Fibroblast of the aortic adventitia (primary cell): Measurements from ENCODE around the gene DMBX1. TPM values are rescaled to one million over a fixed set of nuclear protein-coding genes. Genes with fewer than 3 reads are reported as not detected.

Source experiments
- DNase-seq: peaks from one replicate; pipeline ENCODE4 v3.0.0-alpha.2; 2010; ENCODE audit warnings: low read depth
- H3K4me3 ChIP-seq: 2 replicates; pipeline ENCODE4 v1.5.1; 2011; ENCODE audit warnings: low read depth, mild to moderate bottlenecking, control low read depth, low read length, moderate library complexity
- total RNA-seq: library from RNA; depleted of rRNA; stranded (reverse); fragments of >200 nt; gene quantifications from 2 replicates; pipeline ENCODE4 v1.2.3, GENCODE V29; 2012; ENCODE audit warnings: low replicate concordance
- TF ChIP-seq, protein P1 (sequence below): IDR thresholded peaks from 2 replicates; pipeline ENCODE4 v1.5.1; 2011; ENCODE audit warnings: mild to moderate bottlenecking, low read length, control low read depth, inconsistent platforms; ENCODE audit not compliant: insufficient read depth

The DMBX1 gene
- total RNA-seq, 1 donor, result not detected

- no peak overlapping the region for H3K4me3 ChIP-seq
- DNase-seq, result no peak
- TF ChIP-seq, protein P1, sequence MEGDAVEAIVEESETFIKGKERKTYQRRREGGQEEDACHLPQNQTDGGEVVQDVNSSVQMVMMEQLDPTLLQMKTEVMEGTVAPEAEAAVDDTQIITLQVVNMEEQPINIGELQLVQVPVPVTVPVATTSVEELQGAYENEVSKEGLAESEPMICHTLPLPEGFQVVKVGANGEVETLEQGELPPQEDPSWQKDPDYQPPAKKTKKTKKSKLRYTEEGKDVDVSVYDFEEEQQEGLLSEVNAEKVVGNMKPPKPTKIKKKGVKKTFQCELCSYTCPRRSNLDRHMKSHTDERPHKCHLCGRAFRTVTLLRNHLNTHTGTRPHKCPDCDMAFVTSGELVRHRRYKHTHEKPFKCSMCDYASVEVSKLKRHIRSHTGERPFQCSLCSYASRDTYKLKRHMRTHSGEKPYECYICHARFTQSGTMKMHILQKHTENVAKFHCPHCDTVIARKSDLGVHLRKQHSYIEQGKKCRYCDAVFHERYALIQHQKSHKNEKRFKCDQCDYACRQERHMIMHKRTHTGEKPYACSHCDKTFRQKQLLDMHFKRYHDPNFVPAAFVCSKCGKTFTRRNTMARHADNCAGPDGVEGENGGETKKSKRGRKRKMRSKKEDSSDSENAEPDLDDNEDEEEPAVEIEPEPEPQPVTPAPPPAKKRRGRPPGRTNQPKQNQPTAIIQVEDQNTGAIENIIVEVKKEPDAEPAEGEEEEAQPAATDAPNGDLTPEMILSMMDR, result peak; percentile 39
Observed at GRCh38 chr1:46535063-46535462, 45.4 kb downstream of the DMBX1 start.

DNA sequence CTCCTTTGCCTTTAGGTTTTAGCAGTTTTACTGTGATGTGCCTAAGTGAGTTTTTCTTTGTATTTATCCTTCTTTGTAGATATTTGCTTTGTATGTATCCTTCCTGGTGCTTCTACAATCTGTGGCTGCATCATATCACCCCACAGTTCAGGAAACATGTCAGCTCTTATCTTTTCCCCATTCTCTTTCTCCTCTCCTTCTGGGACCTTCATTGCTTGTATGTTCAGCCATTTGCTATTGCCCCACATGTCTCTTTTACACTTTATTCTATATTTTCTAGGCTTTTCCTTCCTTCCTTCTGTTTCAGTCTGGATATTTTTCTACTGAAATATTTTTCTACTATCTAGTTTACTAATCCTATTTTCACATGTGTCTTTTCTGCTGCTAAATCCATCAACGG is 46.9 kb downstream of the DMBX1 start:
- H3K4me3 ChIP-seq, result no peak overlapping the region
- TF ChIP-seq, protein P1, result no peak
- no peak for DNase-seq

DNA sequence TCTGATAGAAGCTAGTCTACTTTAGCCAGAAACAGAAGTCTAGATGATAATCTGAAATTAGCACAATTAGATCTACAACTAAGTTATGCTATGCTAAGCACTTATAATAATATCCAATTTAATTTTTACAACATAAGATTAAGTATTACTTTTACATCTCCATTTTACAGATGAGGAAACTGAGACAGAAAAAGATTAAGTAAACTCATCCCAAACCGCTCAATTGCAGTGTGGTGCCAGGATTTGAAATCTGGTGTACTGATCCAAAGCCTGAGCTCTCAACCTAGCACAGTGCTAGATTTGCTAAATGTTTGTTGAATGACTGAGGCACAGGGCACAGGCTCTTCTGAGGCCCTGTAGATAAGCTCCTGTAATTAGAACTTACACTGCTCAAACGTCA is 48.0 kb downstream of the DMBX1 start:
- DNase-seq, result no peak
- TF ChIP-seq, protein P1, result no peak
- H3K4me3 ChIP-seq, result no peak overlapping the region

GRCh38 chr1:46538147-46538546 is 48.5 kb downstream of the DMBX1 start:
- TF ChIP-seq, protein P1, result no peak
- no peak overlapping the region for H3K4me3 ChIP-seq
- DNase-seq, result no peak

Other genes starting within 250 kb of the DMBX1 start
- gene RAD54L, start 242.1 kb upstream of the DMBX1 start, total RNA-seq, result 0.90 and 9.7 TPM in 2 replicates
- gene LRRC41, start 186.2 kb upstream of the DMBX1 start, total RNA-seq, result 40.9 and 66.4 TPM in 2 replicates
- gene UQCRH, start 186.1 kb upstream of the DMBX1 start, total RNA-seq, result 595 and 603 TPM in 2 replicates
- 15.9 and 20.6 TPM in 2 replicates for gene NSUN4, start 149.0 kb upstream of the DMBX1 start, total RNA-seq
- gene FAAH, start 95.5 kb upstream of the DMBX1 start, total RNA-seq, result 0.18 and 0.65 TPM in 2 replicates
- not detected in 2 replicates for gene KNCN, start 61.8 kb downstream of the DMBX1 start, total RNA-seq
- gene MKNK1, start 114.4 kb downstream of the DMBX1 start, total RNA-seq, result 15.4 and 17.7 TPM in 2 replicates
- 4.4 and 7.0 TPM in 2 replicates for gene MOB3C, start 127.0 kb downstream of the DMBX1 start, total RNA-seq
- gene ATPAF1, start 178.5 kb downstream of the DMBX1 start, total RNA-seq, result 49.3 and 53.5 TPM in 2 replicates
- gene TEX38, start 182.0 kb downstream of the DMBX1 start, total RNA-seq, result not detected in 2 replicates
- 35.7 and 70.3 TPM in 2 replicates for gene EFCAB14, start 229.3 kb downstream of the DMBX1 start, total RNA-seq